ENCODE data around the gene ABHD2. TPM values are rescaled to one million over a fixed set of nuclear protein-coding genes. Genes with fewer than 3 reads are reported as not detected.

Gene ABHD2
- total RNA-seq, 5 donors from 2014 or later (not counting 1 experiment from before 2014, with no cell fraction given), result 52.5 to 70.8 (median 58.5) TPM

GRCh38 chr15:89165677-89166076 is 77.4 kb downstream of the ABHD2 start:
- no peaks in the 10 kb centered on the region for H3K27me3 Mint-ChIP-seq
- Histone ChIP-seq H3K36me3 (ENCODE audit: control insufficient read depth in 2 of 2, extremely low read depth in 1 of 2, insufficient read depth in 1 of 2, low read length in 1 of 2) (peaks cover 4 to 18% of the 10 kb centered on the region in 2 donors), H3K4me3 (ENCODE audit: control insufficient read depth in 1 of 2, extremely low read depth in 1 of 2, low read length in 1 of 2) (no peak overlapping the region), H3K27me3 (replicated peaks in 1 of 2; ENCODE audit: control insufficient read depth in 2 of 2, extremely low read depth in 1 of 2, insufficient read depth in 2 of 2, low read length in 1 of 2) (no peaks in the 10 kb centered on the region), H3K4me1 (ENCODE audit: control insufficient read depth in 1 of 2, extremely low read depth in 1 of 2, insufficient read depth in 2 of 2, low read length in 2 of 2) (no peaks in the 10 kb centered on the region), H3K9me3 (no peaks in the 10 kb centered on the region), H3K27ac (ENCODE audit: low read length) (no peak overlapping the region)
- H3K9me3 Mint-ChIP-seq, result no peaks in the 10 kb centered on the region
- ATAC-seq (replicated peaks in 1 of 4) (no peak), DNase-seq (no peak)
- H3K4me1 Mint-ChIP-seq, result peaks cover 0 to 12% (median 8%) of the 10 kb centered on the region in 3 donors
- no peak overlapping the region for H3K4me3 Mint-ChIP-seq
- no CpG with 5 or more reads among the region's 2 CpGs for WGBS (ENCODE audit: insufficient coverage)
- H3K27ac Mint-ChIP-seq, result no peak overlapping the region
- POLR2A ChIA-PET, result no interaction called here
- peaks cover 31% of the 10 kb centered on the region for H3K36me3 Mint-ChIP-seq
- CTCF ChIA-PET, result interaction anchor here in 1 of 2 donors (1.7 kb wide), 1 partner anchor 12 kb away, joined by 5 read pairs; no protein-coding TSS in a partner anchor

- CTCF ChIA-PET, result interaction anchor here in 1 of 2 donors (0.6 to 1.7 kb wide), 5 partner anchors 10 to 155 kb away, joined by 3 to 5 read pairs (median 3); no protein-coding TSS in a partner anchor
Measured at GRCh38 chr15:89167267-89168176, 79.3 kb downstream of the ABHD2 start.

GRCh38 chr15:89168316-89168833 is 80.1 kb downstream of the ABHD2 start:
- peaks cover 14% of the 10 kb centered on the region for H3K36me3 Mint-ChIP-seq
- no peaks in the 10 kb centered on the region for H3K27me3 ChIP-seq (replicated peaks in 1 of 2; ENCODE audit: control insufficient read depth in 2 of 2, extremely low read depth in 1 of 2, insufficient read depth in 2 of 2, low read length in 1 of 2)
- no peak overlapping the region for H3K27ac ChIP-seq (ENCODE audit: low read length)
- DNase-seq, result no peak
- ATAC-seq (replicated peaks in 1 of 4), result no peak
- no peaks in the 10 kb centered on the region for H3K9me3 ChIP-seq
- no peaks in the 10 kb centered on the region for H3K4me1 ChIP-seq (ENCODE audit: control insufficient read depth in 1 of 2, extremely low read depth in 1 of 2, insufficient read depth in 2 of 2, low read length in 2 of 2)
- ChIA-PET CTCF (interaction anchor here in 1 of 2 donors (0.9 to 1.7 kb wide), 3 partner anchors 10 to 56 kb away, joined by 3 to 5 read pairs (median 3); no protein-coding TSS in a partner anchor), POLR2A (no interaction called here)
- H3K9me3 Mint-ChIP-seq, result no peaks in the 10 kb centered on the region
- H3K4me3 Mint-ChIP-seq, result no peak overlapping the region
- no peak overlapping the region for H3K27ac Mint-ChIP-seq
- H3K4me3 ChIP-seq (ENCODE audit: control insufficient read depth in 1 of 2, extremely low read depth in 1 of 2, low read length in 1 of 2), result no peak overlapping the region
- peaks cover 0 to 12% (median 8%) of the 10 kb centered on the region in 3 donors for H3K4me1 Mint-ChIP-seq
- H3K36me3 ChIP-seq (ENCODE audit: control insufficient read depth in 2 of 2, extremely low read depth in 1 of 2, insufficient read depth in 1 of 2, low read length in 1 of 2), result peaks cover 4 to 9% of the 10 kb centered on the region in 2 donors
- no peaks in the 10 kb centered on the region for H3K27me3 Mint-ChIP-seq

More at GRCh38 chr15:89167267-89168176, 79.3 kb downstream of the ABHD2 start:
- no peaks in the 10 kb centered on the region for H3K27me3 ChIP-seq (replicated peaks in 1 of 2; ENCODE audit: control insufficient read depth in 2 of 2, extremely low read depth in 1 of 2, insufficient read depth in 2 of 2, low read length in 1 of 2)
- H3K36me3 ChIP-seq (ENCODE audit: control insufficient read depth in 2 of 2, extremely low read depth in 1 of 2, insufficient read depth in 1 of 2, low read length in 1 of 2), result peaks cover 4 to 9% of the 10 kb centered on the region in 2 donors
- Mint-ChIP-seq H3K36me3 (peaks cover 19% of the 10 kb centered on the region), H3K27me3 (no peaks in the 10 kb centered on the region), H3K4me3 (no peak overlapping the region), H3K27ac (peak overlapping the region; percentile 9 to 65), H3K4me1 (peaks cover 0 to 12% (median 8%) of the 10 kb centered on the region in 3 donors), H3K9me3 (no peaks in the 10 kb centered on the region)
- no peaks in the 10 kb centered on the region for H3K9me3 ChIP-seq
- H3K4me1 ChIP-seq (ENCODE audit: control insufficient read depth in 1 of 2, extremely low read depth in 1 of 2, insufficient read depth in 2 of 2, low read length in 2 of 2), result no peaks in the 10 kb centered on the region
- no peak overlapping the region for H3K4me3 ChIP-seq (ENCODE audit: control insufficient read depth in 1 of 2, extremely low read depth in 1 of 2, low read length in 1 of 2)
- DNase-seq, result no peak
- WGBS (ENCODE audit: insufficient coverage), result 34% methylated on average over 4 of the region's 7 CpGs
- POLR2A ChIA-PET, result no interaction called here
- no peak for ATAC-seq (replicated peaks in 1 of 4)
- H3K27ac ChIP-seq (ENCODE audit: low read length), result no peak overlapping the region

GRCh38 chr15:89170364-89170763 is 82.1 kb downstream of the ABHD2 start:
- Mint-ChIP-seq H3K27me3 (no peaks in the 10 kb centered on the region), H3K27ac (no peak overlapping the region), H3K4me3 (no peak overlapping the region), H3K4me1 (peaks cover 0 to 12% (median 8%) of the 10 kb centered on the region in 3 donors), H3K36me3 (peaks cover 21% of the 10 kb centered on the region), H3K9me3 (no peaks in the 10 kb centered on the region)
- POLR2A ChIA-PET, result no interaction called here
- WGBS (ENCODE audit: insufficient coverage), result 100% methylated on average over 2 of the region's 3 CpGs
- Histone ChIP-seq H3K27me3 (replicated peaks in 1 of 2; ENCODE audit: control insufficient read depth in 2 of 2, extremely low read depth in 1 of 2, insufficient read depth in 2 of 2, low read length in 1 of 2) (no peaks in the 10 kb centered on the region), H3K27ac (ENCODE audit: low read length) (no peak overlapping the region), H3K36me3 (ENCODE audit: control insufficient read depth in 2 of 2, extremely low read depth in 1 of 2, insufficient read depth in 1 of 2, low read length in 1 of 2) (peaks cover 5 to 10% of the 10 kb centered on the region in 2 donors), H3K4me3 (ENCODE audit: control insufficient read depth in 1 of 2, extremely low read depth in 1 of 2, low read length in 1 of 2) (no peak overlapping the region), H3K4me1 (ENCODE audit: control insufficient read depth in 1 of 2, extremely low read depth in 1 of 2, insufficient read depth in 2 of 2, low read length in 2 of 2) (no peaks in the 10 kb centered on the region), H3K9me3 (no peaks in the 10 kb centered on the region)
- DNase-seq (no peak), ATAC-seq (replicated peaks in 1 of 4) (no peak)
- CTCF ChIA-PET, result interaction anchor here (0.9 to 1.3 kb wide), 2 partner anchors 109 to 265 kb away, joined by 3 to 5 read pairs; no protein-coding TSS in a partner anchor

- Histone ChIP-seq H3K27ac (ENCODE audit: low read length) (no peak overlapping the region), H3K4me1 (ENCODE audit: control insufficient read depth in 1 of 2, extremely low read depth in 1 of 2, insufficient read depth in 2 of 2, low read length in 2 of 2) (no peaks in the 10 kb centered on the region), H3K9me3 (no peaks in the 10 kb centered on the region), H3K27me3 (replicated peaks in 1 of 2; ENCODE audit: control insufficient read depth in 2 of 2, extremely low read depth in 1 of 2, insufficient read depth in 2 of 2, low read length in 1 of 2) (no peaks in the 10 kb centered on the region), H3K36me3 (ENCODE audit: control insufficient read depth in 2 of 2, extremely low read depth in 1 of 2, insufficient read depth in 1 of 2, low read length in 1 of 2) (peaks cover 10 to 11% of the 10 kb centered on the region in 2 donors), H3K4me3 (ENCODE audit: control insufficient read depth in 1 of 2, extremely low read depth in 1 of 2, low read length in 1 of 2) (no peak overlapping the region)
- ChIA-PET CTCF (interaction anchor here (0.6 to 1.3 kb wide), 4 partner anchors 48 to 267 kb away, joined by 3 to 5 read pairs (median 4); no protein-coding TSS in a partner anchor), POLR2A (interaction anchor here in 1 of 2 donors (0.6 kb wide), 1 partner anchor 29 kb away, joined by 3 read pairs; no protein-coding TSS in a partner anchor)
- Mint-ChIP-seq H3K36me3 (peaks cover 25% of the 10 kb centered on the region), H3K27me3 (no peaks in the 10 kb centered on the region), H3K9me3 (no peaks in the 10 kb centered on the region), H3K4me1 (peaks cover 0 to 9% (median 8%) of the 10 kb centered on the region in 3 donors), H3K4me3 (no peak overlapping the region), H3K27ac (no peak overlapping the region)
- DNase-seq (peak in 24 of 35 experiments; percentile 3 to 50 (median 16)), ATAC-seq (replicated peaks in 1 of 4) (no peak)
- 82% methylated on average over 6 of the region's 12 CpGs for WGBS (ENCODE audit: insufficient coverage)
Measured at GRCh38 chr15:89171136-89172072, 83.1 kb downstream of the ABHD2 start.
